Left lobe of liver (tissue), 2 donors: ENCODE data around the gene AMPH. TPM values are rescaled to one million over a fixed set of nuclear protein-coding genes. Genes with fewer than 3 reads are reported as not detected.
"Not testable (repeated sequence)": the region's sequence is repeated elsewhere in the genome, so short reads cannot be mapped to it uniquely, and the experiment has no call there.

Experiments
- ATAC-seq: fragments of 200-7000 bp; cut with Tn5 transposase; one replicate; pipeline ENCODE4 v1.9.1; 2020; ENCODE audit warnings: mild to moderate bottlenecking, moderate library complexity
- DNase-seq: peaks from one replicate; pipeline ENCODE4 v3.0.0-alpha.2; 2020; ENCODE audit warnings: low spot score
- total RNA-seq: library from RNA; stranded (reverse); gene quantifications from one replicate; pipeline ENCODE4 v1.2.1, GENCODE V29; 2021
- donor health status: DM: no; HTN: no; CAD: no; lungs with moderate emphysema.
- donor health status: DM: no; HTN: yes; CAD: no.

Gene AMPH
- total RNA-seq, 1 donor from 2014 or later: 1.1 TPM

GRCh38 chr7:38359071-38359601 is 272.0 kb downstream of the AMPH start:
- ATAC-seq (peak; percentile 86), DNase-seq (peak; percentile 58)

- peak; percentile 55 for ATAC-seq
- DNase-seq: not testable (repeated sequence)
Observed at GRCh38 chr7:38358273-38358831, 272.8 kb downstream of the AMPH start.

DNA sequence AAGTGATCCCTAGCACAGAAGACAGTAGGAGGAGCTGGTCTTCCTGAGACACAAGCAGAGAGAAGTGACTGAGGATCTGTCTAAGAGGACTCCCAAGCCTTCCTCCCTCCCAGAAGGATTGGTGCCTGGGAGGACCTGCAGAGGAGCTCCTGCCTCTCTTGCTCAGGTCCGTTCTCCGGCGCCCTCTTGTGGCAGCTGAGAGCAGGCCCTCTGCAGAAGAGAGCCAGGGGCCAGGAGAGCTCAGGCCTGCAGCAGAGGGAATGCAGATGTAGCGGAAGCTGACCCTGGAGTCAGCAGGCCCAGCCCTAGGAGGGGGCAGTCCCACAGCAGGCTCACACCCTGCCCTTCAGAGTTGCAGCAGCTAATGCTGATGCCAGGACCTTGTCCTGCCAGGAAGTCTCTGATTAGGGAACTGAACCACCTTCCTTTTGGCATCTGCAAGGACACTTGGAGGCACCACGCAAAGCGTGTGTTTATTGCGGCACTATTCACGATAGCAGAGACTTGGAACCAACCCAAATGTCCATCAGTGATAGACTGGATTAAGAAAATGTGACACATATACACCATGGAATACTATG is 276.8 kb downstream of the AMPH start:
- ATAC-seq: peak; percentile 77
- peak; percentile 60 for DNase-seq

GRCh38 chr7:38353431-38353881 is 277.7 kb downstream of the AMPH start:
- DNase-seq, ATAC-seq: not testable (repeated sequence)

DNA sequence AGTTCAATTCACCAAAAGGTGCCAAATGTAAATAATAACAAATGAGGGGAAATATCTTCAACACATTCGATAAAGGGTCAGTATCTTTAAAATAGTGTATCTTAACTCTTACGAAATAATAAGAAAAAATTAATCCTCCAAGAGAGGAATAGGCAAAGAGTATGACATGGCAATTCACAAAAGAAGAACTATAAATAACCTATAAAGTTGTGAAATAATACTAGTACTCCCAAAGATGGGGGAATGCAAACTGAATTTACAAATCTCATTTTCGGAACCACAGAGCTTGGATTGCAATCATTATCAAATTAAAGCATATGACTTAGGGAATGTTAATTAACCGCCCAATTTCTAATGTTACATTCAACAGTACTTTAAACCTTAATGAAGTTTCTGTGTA is 279.6 kb downstream of the AMPH start:
- ATAC-seq (no peak), DNase-seq (no peak)

DNA sequence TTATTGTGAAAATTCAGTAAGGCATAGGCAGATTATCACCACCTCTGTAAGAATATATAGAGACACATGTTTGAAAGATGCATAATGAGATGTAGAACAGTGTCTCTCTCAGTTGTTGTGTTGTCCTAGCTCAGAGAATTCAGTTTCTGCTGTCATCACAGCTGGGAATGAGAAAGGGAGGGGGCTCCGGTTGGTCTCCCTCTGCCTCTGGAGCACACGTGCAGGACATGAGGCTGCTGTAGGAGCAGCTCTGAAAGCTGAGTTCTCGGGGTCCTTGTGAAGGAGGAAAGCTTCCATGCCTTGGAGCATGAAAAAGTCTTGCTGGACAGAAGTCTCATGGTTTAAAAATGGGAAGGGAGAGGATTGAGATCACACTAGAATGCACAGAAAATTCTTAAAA is 280.4 kb downstream of the AMPH start:
- not testable (repeated sequence) for DNase-seq

DNA sequence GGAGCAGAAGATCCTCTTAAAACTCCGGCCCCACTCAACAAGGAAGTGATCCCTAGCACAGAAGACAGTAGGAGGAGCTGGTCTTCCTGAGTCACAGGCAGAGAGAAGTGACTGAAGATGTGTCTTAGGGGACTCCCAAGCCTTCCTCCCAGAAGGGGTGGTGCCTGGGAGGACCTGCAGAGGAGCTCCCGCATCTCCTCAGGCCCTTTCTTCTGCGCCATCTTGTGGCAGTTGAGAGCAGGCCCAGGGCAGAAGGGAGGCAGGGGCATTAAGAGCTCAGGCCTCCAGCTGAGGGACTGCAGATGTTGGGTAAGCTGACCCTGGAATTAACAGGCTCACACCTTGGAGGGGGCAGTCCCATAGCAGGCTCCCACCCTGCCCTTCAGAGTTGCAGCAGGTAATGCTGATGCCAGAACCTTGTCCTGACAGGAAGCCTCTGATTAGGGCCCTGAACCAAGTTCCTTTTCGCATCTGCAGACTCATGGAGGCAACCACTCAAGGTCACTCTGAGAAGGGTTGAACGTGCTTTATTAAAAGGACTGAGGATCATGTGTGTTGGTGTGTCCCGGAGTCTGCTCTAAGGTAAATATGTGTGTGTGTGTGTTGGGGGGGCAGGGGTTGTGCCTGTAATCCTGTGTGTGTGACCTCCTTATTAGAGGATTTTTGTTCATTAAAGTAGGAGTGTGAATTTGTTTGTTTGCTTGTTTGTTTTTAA is 281.1 kb downstream of the AMPH start:
- DNase-seq: not testable (repeated sequence)
- peak; percentile 63 for ATAC-seq

More for the DNA sequence above, 280.4 kb downstream of the AMPH start:
- not testable (repeated sequence) for ATAC-seq

DNA sequence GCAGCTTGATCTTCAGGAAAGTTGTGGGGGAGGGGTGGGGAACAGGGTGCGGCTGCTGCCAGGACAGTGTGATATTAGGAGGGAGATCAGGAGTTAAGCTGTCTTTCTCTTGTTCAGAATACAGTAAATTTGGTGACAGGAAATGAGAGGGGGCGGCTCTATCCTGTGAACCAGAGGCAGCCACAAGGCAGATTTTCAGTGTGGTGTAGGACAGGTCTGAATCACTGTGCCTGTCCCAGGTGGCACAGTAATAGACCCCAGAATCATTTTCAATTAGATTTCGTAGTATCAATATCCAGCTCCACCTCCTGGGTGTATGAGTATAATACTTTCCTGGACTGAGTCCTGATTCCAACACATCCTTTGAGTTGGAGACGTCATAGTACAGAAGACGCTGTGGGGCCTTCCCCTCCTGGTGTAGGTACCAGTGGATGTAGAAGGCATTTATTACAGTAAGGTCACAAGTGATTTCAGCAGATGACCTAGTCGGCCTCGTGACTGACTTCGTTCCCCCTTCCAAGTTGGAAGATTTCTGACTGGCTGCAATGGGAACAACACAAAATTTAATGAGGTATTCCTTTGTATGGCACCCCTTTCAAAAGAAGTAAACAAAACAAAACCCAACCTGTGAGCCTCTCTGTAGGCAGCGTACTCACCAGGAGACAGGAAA is 281.9 kb downstream of the AMPH start:
- not testable (repeated sequence) for DNase-seq, ATAC-seq

DNA sequence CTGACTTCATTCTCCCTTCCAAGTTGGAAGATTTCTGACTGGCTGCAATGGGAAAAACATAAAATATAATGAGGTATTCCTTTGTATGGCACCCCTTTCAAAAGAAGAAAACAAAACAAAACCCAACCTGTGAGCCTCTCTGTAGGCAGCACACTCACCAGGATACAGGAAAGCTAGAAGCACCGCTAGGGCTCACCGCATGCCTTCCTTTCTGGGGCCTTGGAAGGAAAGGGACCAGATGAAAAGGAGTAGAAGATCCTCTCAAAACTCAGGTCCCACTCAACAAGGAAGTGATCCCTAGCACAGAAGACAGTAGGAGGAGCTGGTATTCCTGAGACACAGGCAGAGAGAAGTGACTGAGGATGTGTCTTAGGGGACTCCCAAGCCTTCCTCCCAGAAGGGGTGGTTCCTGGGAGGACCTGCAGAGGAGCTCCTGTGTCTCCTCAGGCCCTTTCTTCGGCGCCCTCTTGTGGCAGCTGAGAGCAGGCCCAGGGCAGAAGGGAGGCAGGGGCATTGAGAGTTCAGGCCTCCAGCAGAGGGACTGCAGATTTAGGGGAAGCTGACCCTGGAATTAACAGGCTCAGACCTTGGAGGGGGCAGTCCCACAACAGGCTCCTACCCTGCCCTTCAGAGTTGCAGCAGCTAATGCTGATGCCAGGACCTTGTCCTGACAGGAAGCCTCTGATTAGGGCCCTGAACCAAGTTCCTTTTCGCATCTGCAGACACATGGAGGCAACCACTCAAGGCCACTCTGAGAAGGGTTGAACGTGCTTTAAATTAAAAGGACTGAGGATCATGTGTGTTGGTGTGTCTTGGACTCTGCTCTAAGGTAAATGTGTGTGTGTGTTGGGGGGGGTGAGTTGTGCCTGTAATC is 285.6 kb downstream of the AMPH start:
- peak; percentile 76 for ATAC-seq
- not testable (repeated sequence) for DNase-seq

GRCh38 chr7:38344741-38345140 is 286.4 kb downstream of the AMPH start:
- not testable (repeated sequence) for ATAC-seq, DNase-seq

- not testable (repeated sequence) for DNase-seq, ATAC-seq
Observed at GRCh38 chr7:38342135-38342534, 289.0 kb downstream of the AMPH start.

- DNase-seq: not testable (repeated sequence)
- ATAC-seq: peak; percentile 61
Observed at GRCh38 chr7:38341172-38341705, 289.9 kb downstream of the AMPH start.

GRCh38 chr7:38339953-38340819 is 291.0 kb downstream of the AMPH start:
- ATAC-seq (no peak), DNase-seq (no peak)

- not testable (repeated sequence) for ATAC-seq, DNase-seq
Observed at GRCh38 chr7:38336148-38336515, 295.0 kb downstream of the AMPH start.

- peak; percentile 98 for ATAC-seq
- DNase-seq: peak; percentile 71
Observed at GRCh38 chr7:38335492-38336147, 295.6 kb downstream of the AMPH start.

DNA sequence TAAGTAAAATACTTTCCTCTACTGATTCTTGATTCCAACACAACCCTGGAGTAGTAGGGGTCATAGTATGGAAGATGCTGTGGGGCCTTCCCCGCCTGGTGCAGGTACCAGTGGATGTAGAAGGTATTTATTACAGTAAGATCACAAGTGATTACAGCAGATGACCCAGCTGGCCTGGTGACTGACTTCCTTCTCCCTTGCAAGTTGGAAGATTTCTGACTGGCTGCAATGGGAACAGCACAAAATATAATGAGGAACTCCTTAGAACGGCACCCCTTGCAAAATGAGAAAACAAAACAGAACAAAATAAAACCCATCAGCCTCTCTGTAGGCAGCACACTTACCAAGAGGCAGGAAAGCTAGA is 296.1 kb downstream of the AMPH start:
- DNase-seq (no peak), ATAC-seq (peak; percentile 9)

GRCh38 chr7:38334163-38334562 is 297.0 kb downstream of the AMPH start:
- ATAC-seq (no peak), DNase-seq (no peak)
